Right hindlimb (tissue), 1 donor: ENCODE measurements around the gene MYRFL.
"Not testable (repeated sequence)": the region's sequence is repeated elsewhere in the genome, so short reads cannot be mapped to it uniquely, and the experiment has no call there.

Source experiments
- DNase-seq: peaks from one replicate; pipeline ENCODE4 v3.0.0-alpha.2; 2018

The MYRFL gene

DNA sequence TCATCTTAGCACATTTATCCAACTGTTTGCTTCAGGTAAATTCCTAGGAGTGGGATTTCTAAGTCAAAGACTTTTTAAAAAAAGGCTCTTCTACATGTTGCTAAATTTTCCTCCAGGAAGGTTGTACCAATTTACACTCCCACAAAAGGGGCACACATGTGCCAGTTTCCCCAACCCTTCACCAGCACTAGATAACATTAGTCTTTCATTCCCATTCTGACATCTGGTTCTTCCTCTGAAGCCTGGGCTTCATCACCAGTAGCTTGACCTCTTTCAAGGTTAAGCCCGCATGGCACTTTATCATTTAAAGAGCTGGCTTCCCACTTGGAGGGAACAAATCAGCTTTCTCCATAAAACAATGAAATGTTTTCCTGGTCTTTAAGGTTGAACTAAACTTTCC lies 168.4 kb downstream of the MYRFL start:
- no peak for DNase-seq

- not testable (repeated sequence) for DNase-seq
These were observed 169.1 kb downstream of the MYRFL start for GRCh38 chr12:69994086-69994485.

DNA sequence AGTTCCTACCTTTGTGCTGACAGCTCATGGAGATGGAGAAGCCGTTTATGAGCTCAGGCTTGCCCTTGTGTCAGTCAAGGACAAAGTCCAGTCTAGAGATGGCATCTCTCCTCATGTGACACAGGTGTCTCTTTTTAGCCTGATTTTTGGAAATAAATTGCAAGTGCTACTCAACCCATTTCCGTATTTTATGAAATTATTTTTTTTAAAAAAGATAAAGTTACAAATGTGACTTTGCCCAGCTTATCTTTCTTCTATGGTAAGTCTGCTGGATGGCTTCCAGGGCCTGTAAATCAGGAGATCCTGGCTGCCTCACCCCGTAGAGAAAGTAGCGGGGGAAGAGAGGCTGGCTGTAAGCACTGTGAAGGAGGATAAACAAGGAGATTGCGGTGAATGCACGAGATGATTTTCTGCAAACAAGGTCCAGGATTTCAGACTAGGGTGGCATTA lies 169.7 kb downstream of the MYRFL start:
- no peak for DNase-seq

GRCh38 chr12:69996241-69996640 lies 171.2 kb downstream of the MYRFL start:
- DNase-seq, result no peak

DNA sequence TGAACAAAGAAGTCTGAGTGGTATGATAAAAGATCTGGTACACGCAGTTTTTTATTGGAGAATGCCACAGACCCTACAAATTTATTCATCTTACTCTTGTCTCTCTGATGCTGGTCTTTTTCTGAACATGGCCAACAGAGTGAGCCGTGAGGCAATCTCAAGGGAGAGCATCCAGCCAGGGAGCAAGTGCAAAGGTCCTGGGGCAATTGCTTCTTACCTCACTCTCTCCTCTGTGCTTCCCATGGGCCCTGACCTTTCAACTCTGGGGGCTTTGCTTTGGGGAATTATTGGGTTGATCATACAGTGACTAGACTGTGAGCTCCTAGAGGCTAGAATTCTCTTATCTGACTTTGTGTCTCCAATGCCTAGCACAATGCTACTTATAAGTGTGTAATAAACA lies 171.7 kb downstream of the MYRFL start:
- no peak for DNase-seq

- DNase-seq, result no peak
These were observed 173.0 kb downstream of the MYRFL start for GRCh38 chr12:69998011-69998410.

DNA sequence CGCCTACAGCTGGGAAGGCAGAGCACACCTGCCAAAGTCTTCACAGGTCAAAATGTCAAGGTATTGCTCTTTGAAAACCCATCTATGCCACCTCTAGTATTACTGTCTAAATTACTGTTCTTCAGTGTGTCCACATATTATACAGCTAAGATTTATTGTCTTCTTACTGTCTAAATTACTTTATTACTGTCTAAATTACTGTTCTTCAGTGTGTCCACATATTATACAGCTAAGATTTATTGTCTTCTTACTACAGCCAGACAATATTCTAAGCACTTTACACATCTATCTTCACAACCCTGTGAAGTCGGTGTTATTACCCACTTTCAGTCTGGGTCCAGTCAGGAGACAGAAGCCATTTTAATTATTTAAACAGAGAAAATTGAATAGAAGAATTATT lies 173.9 kb downstream of the MYRFL start:
- DNase-seq, result no peak

DNA sequence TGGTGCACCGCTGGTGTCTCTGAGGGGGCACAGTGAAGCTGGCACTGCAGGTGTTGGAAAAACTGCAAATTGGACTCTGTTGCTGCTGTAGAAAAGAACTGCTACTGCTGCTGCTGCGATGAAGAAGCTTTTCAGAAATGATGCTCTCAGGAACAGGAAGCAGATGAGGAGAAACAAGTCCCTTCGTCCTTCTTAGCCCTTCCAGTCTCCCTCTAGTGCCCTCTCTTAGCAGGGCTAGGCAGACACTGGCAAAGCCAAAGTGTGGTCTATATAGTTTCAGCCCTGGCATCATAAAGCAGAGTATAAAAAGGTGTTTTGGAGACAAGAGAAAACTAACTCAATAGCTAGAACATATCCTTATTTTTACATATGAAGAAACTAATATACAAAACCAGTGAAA lies 174.5 kb downstream of the MYRFL start:
- DNase-seq, result no peak

GRCh38 chr12:70002097-70002911 lies 177.3 kb downstream of the MYRFL start:
- DNase-seq, result peak; percentile 89

GRCh38 chr12:70002912-70003255 lies 177.9 kb downstream of the MYRFL start:
- DNase-seq, result no peak

- DNase-seq, result no peak
These were observed 181.0 kb downstream of the MYRFL start for GRCh38 chr12:70005864-70006618.

- DNase-seq, result no peak
These were observed 181.6 kb downstream of the MYRFL start for GRCh38 chr12:70006619-70006973.

DNA sequence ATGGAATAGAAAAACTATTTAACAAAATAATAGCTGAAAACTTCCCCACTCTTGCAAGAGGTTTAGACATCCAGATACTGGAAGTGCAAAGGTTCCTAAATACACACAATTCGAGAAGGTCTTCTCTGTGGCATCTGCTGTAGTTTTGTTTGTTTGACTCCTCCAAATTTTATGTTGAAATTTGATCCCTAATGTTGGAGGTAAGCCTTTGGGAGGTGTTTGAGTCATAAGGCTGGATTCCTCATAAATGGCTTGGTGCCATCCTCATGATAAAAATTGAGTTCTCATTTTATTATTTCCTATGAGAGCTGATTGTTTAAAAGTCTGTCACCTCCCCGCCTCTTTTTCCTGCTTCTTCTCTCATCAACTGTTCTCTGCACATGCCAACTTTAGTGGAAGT lies 182.7 kb downstream of the MYRFL start:
- DNase-seq, result no peak
